8988T (cell line): Measurements from ENCODE around the gene CDH5.

ENCODE experiments used
- DNase-seq: peaks from one replicate; pipeline ENCODE4 v3.0.0; 2011

The CDH5 gene

GRCh38 chr16:66395806-66396555, 29.5 kb downstream of the CDH5 start:
- no peak for DNase-seq

- DNase-seq = no peak
Measured at GRCh38 chr16:66397736-66398433, 31.4 kb downstream of the CDH5 start.

- no peak for DNase-seq
Measured at GRCh38 chr16:66399031-66399430, 32.5 kb downstream of the CDH5 start.

GRCh38 chr16:66399930-66400329, 33.4 kb downstream of the CDH5 start:
- DNase-seq = no peak

GRCh38 chr16:66400503-66401380, 34.3 kb downstream of the CDH5 start:
- DNase-seq = no peak

- peak; percentile 56 for DNase-seq
Measured at GRCh38 chr16:66401610-66402009, 35.1 kb downstream of the CDH5 start.

DNA sequence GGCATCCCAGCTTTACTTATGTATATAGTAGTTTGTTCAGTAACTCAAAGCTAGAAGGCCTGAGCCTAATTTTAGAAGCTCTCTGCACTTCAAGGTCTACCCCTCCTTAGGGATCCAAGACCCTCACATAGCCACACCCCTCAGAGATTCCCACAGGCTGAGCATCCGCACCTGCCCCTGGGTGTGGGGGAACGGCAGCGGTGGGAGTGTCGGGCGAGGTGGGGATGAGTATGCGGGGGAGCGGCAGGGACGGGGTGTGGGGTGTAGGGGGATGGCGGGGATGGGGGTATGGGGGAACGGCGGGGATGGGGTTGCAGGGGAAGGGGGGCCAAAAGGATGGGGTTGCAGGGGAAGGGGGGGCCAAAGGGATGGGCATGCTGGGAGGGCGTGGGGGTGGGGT, 35.7 kb downstream of the CDH5 start:
- no peak for DNase-seq

DNA sequence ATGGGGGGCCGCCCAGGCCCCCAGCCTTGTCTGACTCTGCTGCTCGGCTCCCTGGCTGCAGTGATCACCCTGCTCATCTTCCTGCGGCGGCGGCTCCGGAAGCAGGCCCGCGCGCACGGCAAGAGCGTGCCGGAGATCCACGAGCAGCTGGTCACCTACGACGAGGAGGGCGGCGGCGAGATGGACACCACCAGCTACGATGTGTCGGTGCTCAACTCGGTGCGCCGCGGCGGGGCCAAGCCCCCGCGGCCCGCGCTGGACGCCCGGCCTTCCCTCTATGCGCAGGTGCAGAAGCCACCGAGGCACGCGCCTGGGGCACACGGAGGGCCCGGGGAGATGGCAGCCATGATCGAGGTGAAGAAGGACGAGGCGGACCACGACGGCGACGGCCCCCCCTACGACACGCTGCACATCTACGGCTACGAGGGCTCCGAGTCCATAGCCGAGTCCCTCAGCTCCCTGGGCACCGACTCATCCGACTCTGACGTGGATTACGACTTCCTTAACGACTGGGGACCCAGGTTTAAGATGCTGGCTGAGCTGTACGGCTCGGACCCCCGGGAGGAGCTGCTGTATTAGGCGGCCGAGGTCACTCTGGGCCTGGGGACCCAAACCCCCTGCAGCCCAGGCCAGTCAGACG, 36.2 kb downstream of the CDH5 start:
- no peak for DNase-seq

DNA sequence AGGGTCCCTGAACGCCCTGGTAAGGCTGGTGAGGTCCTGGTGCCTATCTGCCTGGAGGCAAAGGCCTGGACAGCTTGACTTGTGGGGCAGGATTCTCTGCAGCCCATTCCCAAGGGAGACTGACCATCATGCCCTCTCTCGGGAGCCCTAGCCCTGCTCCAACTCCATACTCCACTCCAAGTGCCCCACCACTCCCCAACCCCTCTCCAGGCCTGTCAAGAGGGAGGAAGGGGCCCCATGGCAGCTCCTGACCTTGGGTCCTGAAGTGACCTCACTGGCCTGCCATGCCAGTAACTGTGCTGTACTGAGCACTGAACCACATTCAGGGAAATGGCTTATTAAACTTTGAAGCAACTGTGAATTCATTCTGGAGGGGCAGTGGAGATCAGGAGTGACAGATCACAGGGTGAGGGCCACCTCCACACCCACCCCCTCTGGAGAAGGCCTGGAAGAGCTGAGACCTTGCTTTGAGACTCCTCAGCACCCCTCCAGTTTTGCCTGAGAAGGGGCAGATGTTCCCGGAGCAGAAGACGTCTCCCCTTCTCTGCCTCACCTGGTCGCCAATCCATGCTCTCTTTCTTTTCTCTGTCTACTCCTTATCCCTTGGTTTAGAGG, 37.1 kb downstream of the CDH5 start:
- DNase-seq = no peak

DNA sequence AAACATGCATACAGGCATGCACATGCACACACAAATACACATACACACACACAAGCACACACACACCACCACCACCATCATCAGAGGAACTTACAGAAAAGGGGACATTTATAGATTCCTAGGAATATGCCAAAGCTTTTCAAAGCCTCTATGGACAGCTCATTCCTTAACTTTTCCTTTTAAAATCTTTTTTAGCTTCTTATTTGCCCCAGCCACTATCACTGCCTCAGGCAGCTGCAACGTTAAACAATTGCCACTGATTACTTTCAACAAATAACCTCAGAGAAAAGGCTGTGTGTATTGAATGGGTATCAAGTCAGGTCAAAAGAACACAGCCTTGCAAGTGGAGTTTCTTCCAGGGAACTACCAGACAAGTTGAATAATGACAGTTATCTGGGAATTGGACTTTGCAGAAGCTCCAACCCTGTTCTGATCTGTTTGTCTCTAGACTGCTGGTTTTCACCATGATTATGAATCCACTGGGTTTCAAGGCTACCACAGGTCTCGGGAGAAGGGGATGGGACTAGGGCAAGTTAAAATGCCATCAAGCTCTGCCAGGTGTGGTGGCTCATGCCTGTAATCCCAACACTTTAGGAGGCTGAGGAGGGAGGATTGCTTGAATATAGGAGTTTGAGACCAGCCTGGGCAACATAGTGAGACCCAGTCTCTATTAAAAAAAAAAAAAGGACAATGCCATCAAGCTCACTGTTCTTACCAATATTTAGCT, 38.7 kb downstream of the CDH5 start:
- no peak for DNase-seq

GRCh38 chr16:66406534-66407221, 40.2 kb downstream of the CDH5 start:
- peak; percentile 99 for DNase-seq

- no peak for DNase-seq
Measured at GRCh38 chr16:66408163-66409048, 41.9 kb downstream of the CDH5 start.

DNA sequence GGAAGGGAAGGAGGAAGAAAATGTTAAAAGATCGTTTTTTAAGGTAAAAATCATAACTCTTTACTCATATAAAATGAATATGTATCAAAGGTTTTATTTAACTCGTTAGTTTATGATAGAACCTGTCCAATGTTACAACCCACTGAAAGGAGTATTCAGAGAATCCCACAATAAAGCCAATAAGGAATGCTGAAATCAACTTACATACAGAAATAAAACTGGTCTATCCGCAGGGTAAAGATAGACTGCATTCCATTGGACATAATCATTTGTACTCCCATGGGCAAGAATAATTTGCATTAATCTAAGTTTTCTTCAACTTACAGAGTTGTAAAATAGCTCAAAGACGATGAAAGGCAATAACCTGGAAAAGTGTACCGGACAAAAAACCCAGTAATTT, 42.7 kb downstream of the CDH5 start:
- DNase-seq = no peak

DNA sequence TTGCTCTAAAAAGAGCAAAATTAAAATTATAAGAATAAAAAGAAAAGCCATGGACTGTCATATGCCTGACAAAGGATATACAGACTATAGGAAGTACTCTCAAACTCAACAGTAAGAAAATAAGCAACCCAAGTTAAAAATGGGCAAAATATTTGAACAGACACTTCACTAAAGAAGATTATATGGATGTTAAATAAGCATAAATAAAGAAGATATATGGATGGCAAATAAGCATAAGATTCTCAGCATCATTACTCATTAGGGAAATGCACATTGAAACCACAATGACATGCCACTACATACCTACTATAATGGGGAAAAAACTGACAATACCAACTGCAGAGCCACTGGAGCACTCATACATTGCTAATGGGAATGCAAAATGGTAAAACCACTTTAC, 45.7 kb downstream of the CDH5 start:
- no peak for DNase-seq

- DNase-seq = no peak
Measured at GRCh38 chr16:66414891-66415290, 48.4 kb downstream of the CDH5 start.

DNA sequence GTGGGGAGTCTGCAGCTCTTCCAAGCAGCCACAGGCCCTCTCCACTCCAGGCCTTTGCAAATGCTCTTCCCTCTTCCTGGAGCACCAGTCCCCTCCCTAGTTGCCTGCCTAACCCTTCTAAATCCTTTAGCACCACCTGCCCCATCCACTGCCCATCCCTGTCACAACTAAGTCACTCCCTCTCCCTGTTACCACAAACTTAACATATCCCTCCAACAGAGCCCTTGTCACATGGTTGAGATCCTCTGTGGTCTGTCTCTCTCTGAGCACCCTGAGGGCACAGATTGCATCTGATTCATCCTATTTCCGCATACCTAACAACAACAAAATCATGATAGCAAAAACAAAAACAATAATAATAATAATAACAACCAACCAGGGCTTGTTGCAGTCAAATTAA, 49.6 kb downstream of the CDH5 start:
- DNase-seq = no peak

DNA sequence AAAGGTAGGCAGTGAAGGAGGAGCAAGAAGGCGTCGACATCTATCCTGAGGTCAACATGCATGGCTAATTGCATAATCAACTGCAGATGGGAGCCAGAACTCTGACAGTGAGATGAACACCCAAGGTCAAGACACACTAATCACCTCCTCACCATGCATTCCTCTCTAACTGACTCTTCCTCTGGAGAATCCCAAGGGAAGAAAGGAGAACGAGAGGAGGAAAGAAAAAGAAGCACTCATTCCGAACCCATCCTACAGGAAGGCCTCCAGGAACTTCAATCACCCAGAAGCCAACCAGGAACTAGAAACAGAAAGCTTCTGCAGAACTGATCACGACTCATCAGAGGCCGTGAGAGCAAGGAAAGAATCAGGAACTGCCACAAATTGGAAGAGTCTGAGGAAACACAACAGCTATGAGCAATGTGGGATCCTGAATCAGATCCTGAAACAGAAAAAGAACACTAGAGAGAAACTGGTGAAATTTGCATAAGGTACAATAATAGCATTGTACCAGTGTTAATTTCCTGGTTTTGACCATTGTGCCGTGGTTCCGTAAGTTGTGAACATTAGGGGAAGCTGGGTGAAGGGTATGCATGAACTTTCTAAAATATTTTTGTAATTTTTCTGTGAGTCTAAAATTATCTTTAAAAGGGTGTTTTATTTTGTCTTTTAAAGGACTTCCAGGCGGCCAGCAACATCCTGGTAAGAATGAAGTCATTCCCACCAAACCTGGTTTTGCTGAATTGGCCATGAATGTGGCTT, 50.6 kb downstream of the CDH5 start:
- no peak for DNase-seq

- DNase-seq = no peak
Measured at GRCh38 chr16:66418165-66418962, 51.9 kb downstream of the CDH5 start.

- DNase-seq = no peak
Measured at GRCh38 chr16:66419527-66419926, 53.0 kb downstream of the CDH5 start.
